Raji (cell line): Measurements from ENCODE around the gene ZNF507.

Experiments
- POLR2A ChIP-seq: IDR thresholded peaks from 2 replicates; pipeline ENCODE4 v1.6.1; 2011; ENCODE audit warnings: low read depth, low read length, control low read depth; ENCODE audit not compliant: insufficient read depth

Gene ZNF507

DNA sequence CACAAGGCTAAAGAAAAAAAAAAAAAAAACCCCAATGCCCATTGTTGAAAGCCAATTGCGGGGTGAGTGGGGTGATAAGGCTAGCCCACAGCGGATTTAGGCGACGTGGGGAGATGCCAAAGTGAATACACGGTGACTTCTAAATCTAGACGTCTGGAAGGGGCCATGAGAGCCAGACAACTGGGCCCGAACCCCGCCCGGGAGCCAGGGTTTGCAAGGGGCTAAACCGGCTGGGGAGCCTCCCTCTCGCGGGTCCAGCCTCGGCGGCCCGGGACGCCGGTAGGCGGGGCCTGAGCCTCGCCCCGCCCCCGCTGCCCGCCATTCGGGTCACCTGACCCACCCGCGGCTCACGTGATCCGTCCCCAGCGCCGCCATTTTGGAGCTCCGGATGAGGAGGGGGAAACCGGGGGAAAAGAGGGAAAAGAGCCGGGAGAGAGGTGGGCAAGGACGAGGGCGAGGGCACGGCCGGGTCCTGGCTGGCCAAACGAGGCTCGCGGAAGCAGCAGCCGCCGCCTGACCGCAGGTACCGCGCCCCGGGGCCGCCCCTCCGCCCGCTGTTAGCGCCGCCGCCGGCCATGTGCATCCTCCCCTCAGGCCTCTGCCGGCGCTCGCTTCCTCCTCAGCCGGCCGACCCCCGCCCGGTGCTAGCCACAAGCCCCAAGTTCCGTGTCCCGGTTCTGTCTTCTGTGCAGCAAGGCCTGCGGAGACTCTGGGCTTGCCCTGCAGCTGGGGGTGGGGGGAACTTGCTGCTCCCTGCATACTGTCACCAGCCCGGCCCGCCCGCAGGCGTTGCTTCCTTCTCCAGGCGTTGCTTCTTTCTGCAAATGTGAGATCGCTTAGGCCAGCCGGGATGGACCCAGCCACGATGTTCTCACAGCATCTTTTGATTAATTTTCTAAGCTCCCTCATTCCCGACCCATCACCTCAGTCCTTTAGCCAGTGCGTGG, at the start of gene ZNF507:
ZNF507 (plus strand) TSS at position 350 of the 947 bp plus-strand sequence. CDS start 7,221 bp downstream, outside the sequence.
- peak; percentile 61 for TF ChIP-seq POLR2A

DNA sequence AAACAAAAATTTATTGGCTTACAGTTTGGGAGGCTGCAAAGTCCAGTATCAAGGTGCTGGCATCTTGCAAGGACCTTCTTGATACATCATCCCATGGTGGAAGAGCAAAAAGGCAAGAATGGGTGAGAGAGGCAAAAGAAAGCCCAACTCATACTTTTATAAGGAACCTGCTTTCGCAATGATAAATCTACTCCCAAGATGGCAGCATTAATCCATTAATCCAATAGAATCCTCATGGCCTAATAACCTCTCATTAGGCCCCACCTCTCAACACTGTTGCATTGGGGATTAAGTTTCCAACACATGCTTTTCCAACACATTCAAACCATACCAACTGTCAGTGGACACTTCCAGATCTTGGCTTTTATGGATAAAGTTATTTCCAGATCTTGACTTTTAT, 48.7 kb upstream of the ZNF507 start:
- TF ChIP-seq POLR2A, result no peak

GRCh38 chr19:32302778-32303177, 42.6 kb upstream of the ZNF507 start:
- no peak for TF ChIP-seq POLR2A

- no peak for TF ChIP-seq POLR2A
Measured at GRCh38 chr19:32303193-32303592, 42.2 kb upstream of the ZNF507 start.

GRCh38 chr19:32307591-32307990, 37.8 kb upstream of the ZNF507 start:
- TF ChIP-seq POLR2A, result no peak

DNA sequence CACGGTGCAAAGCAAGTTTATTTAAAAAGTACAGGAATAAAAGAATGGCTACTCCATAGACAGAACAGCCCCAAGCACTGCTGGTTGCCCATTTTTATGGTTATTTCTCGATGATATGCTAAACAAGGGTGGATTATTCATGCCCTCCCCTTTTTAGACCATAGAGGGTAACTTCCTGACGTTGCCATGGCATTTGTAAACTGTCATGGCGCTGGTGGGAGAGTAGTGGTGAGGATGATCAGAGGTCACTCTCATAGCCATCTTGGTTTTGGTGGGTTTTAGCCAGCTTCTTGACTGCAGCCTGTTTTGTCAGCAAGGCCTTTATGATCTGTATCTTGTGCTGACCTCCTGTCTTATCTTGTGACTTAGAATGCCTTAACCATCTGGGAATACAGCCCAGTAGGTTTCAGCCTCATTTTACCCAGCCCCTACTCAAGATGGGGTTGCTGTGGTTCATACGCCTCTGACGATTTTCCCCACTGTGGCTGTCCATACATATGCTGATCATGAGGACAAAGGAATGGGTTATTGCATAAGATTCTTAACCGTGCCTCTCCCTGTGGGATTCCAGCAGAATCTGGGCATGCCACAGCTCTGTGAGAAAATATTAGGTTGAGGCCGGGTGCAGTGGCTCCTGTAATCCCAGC, 36.9 kb upstream of the ZNF507 start:
- TF ChIP-seq POLR2A, result no peak

DNA sequence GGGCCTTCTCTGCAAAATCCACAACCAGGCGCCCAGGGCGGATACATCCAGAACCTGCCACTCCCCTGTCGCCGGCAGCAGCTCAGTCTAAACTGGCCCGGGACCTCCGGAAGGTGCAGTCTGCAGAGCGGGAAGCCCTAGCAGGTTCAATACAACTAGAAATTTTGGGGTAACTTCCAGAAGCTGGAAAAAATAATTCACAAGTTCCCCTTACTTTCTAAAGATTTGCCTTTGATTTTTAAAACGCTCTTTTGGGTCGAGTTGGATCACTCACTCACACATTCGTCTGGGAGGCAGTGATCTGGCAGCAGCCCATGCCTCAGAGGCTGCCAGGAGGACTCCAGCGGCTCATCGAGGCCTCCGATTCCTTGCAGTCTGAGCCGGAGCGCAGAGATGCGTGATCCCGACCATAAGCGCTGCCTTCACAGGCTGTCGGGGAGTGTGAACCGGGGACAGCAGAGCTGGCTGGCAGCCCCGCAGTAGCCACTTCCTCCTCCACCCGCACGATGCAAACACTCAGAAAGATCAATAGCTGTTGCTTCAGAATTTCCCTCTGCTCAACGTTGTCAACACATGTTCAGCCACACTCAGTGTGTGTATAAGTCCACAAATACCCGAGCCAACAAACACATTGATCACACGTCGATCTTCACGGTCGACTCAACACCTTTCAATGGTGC, 35.6 kb upstream of the ZNF507 start:
- TF ChIP-seq POLR2A, result no peak

DNA sequence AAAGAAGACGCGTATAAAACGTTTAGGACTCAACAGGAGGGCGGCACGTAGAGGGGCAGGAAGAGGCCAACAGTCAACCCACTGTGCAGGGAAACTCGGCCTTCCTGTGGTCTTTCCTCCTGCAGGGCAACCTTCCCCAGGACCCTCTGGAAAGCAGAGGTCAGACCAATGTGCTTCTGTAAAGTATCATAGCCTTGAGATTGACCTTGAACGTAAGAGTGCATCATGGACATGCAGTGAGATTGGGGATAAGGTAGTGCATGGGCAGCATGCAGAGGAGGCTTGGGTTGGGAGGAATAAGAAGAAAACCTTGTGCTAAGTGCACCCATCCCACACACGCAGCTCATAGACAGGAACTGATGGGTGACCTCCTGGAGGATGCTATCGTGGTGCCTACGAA, 34.0 kb upstream of the ZNF507 start:
- TF ChIP-seq POLR2A, result no peak

- no peak for TF ChIP-seq POLR2A
Measured at GRCh38 chr19:32313569-32314265, 31.7 kb upstream of the ZNF507 start.

DNA sequence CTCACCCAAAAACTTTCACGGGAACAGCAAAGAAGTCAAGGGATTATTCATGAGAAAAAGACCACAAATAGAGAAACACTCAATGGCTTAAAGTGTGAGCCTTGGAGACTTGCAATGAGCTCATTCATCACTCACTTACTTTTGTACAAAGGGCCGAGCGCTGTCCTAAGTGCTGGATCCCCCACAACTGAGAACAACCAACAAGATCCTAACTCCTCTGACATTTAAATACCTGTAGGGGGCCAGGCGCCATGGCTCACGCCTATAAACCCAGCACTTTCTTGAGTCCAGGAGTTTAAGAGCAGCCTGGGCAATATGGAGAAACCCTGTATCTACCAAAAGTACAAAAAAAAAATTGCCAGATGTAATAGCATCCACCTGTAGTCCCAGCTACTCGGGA, 29.4 kb upstream of the ZNF507 start:
- TF ChIP-seq POLR2A, result no peak

GRCh38 chr19:32317086-32317485, 28.3 kb upstream of the ZNF507 start:
- no peak for TF ChIP-seq POLR2A

DNA sequence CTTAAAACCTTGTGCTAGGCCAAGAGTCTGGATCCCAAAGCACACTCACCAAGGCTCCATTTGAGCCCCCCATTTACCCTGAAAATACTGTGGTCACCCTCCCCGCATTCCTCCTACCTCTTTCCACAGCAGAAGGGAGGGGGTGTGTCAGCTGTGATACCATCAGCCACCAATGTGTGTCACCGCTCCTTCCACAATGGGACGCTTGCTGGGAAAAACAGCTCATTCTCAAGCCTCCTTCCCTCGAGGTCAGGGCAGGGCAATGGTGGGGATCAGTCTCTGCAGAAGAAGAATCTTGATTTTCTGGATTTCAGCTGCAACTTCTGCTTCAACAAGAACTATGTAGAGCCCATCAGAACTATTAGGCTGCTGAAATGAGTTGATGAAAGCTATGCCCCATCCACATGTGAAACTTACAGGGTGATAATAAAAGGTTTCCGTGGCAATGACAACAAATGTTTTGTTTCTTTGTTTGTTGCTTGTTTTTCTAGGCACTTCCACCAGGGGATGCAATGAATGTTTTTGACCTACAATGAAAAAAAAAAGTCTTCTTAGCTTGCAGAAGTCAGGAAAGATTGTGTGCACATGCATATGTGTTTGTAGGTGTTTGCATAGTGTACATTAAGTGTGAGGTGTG, 26.4 kb upstream of the ZNF507 start:
- no peak for TF ChIP-seq POLR2A

- TF ChIP-seq POLR2A, result no peak
Measured at GRCh38 chr19:32322541-32322940, 22.9 kb upstream of the ZNF507 start.

GRCh38 chr19:32324631-32325285, 20.7 kb upstream of the ZNF507 start:
- TF ChIP-seq POLR2A, result no peak
